ENCODE data around the gene HS3ST3B1.

GRCh38 chr17:14308965-14309879, 8.3 kb downstream of the HS3ST3B1 start:
- TF ChIP-seq SIN3A (IDR thresholded peaks at IDR 0.05; ENCODE audit: borderline replicate concordance, insufficient read depth, low read depth, low read length) (no peak), CTCF (IDR thresholded peaks at IDR 0.05) (no peak), POLR2AphosphoS5 (IDR thresholded peaks at IDR 0.05; ENCODE audit: low read depth, low read length) (no peak), REST (IDR thresholded peaks at IDR 0.05; ENCODE audit: insufficient read depth in 1 of 2, low read depth in 2 of 2, low read length in 1 of 2) (no peak)

Data from Panc1 (cell line).